HepG2 (cell line): ENCODE results near the gene ARPP19. TPM values are rescaled to one million over a fixed set of nuclear protein-coding genes. Genes with fewer than 3 reads are reported as not detected.

Source experiments
- ATAC-seq: fragments of 200-7000 bp; cut with Tn5 transposase; 3 replicates; pipeline ENCODE4 v1.9.1; 2020; ENCODE audit warnings: mild to moderate bottlenecking, moderate library complexity
- BruUV-seq: library from RNA; stranded (reverse); fragments of 400-500 nt; replicated peaks from 2 replicates; lab custom pipeline; 2021; lab: Mats Ljungman, UMichigan
- CTCF ChIA-PET: fragments of 300-600 bp; formaldehyde crosslinking; extraction: SDS; loops from one replicate; lab custom pipeline; 2021; ENCODE audit warnings: low total read pairs, inconsistent platforms, low intra/inter-chr PET ratio; lab: Yijun Ruan, JAX
- POLR2A ChIA-PET: fragments of 350-600 bp; sonication (Branson Sonifier 250); formaldehyde crosslinking; loops from one replicate; lab custom pipeline; 2020; ENCODE audit warnings: antibody characterized with exemption, inconsistent platforms; lab: Yijun Ruan, JAX
- DNase-seq: peaks from one replicate; pipeline ENCODE4 v3.0.0-alpha.2; 2015; ENCODE audit warnings: low spot score
- FAIRE-seq: peaks from 3 replicates; lab custom pipeline; 2011; peaks lifted over from hg19 to GRCh38; lab: Jason Lieb, UNC
- H2AFZ ChIP-seq: one replicate; pipeline ENCODE4 v1.6.1; 2011; ENCODE audit warnings: low read length, inconsistent platforms
- H3K27ac ChIP-seq: fragments of 300-600 bp; 3 replicates; pipeline ENCODE4 v1.8.0; 2011; ENCODE audit warnings: mixed run types, mild to moderate bottlenecking, mixed read lengths, low read length, inconsistent platforms; ENCODE audit not compliant: insufficient read depth; ENCODE audit errors: extremely low read length
- H3K27me3 ChIP-seq, 2 experiments: fragments of 200-600 bp in 1 of 2; 2 replicates in 1 of 2; 3 replicates in 1 of 2; pipeline versions ENCODE4 v1.6.0 to v1.8.0; 2011; ENCODE audit warnings: low read length in 2 of 2, mild to moderate bottlenecking in 2 of 2, moderate library complexity in 2 of 2, inconsistent platforms in 1 of 2; ENCODE audit not compliant: insufficient read depth in 2 of 2, control insufficient read depth in 1 of 2
- H3K36me3 ChIP-seq, 2 experiments: fragments of 200-600 bp in 1 of 2; replicated peaks in 1 of 2; 2 replicates in 1 of 2; 3 replicates in 1 of 2; pipeline versions ENCODE4 v1.5.1 to v1.8.0; 2011; ENCODE audit warnings: low read length in 2 of 2, inconsistent platforms in 1 of 2; ENCODE audit not compliant: insufficient read depth in 2 of 2, control insufficient read depth in 1 of 2
- H3K4me1 ChIP-seq: 2 replicates; pipeline ENCODE4 v1.5.1; 2012; ENCODE audit warnings: low read length, inconsistent platforms; ENCODE audit not compliant: insufficient read depth
- H3K4me2 ChIP-seq: 2 replicates; pipeline ENCODE4 v1.6.0; 2011; ENCODE audit warnings: low read depth, low read length, inconsistent platforms
- H3K4me3 ChIP-seq, 3 experiments: fragments of 200-600 bp in 1 of 3; sonication (generic), shearing (Covaris generic) in 1 of 3; replicated peaks in 1 of 3; 2 replicates each; pipeline ENCODE4 v1.5.1; 2011 to 2016; ENCODE audit warnings: low read length in 3 of 3, inconsistent platforms in 2 of 3, low read depth in 2 of 3, mild to moderate bottlenecking in 2 of 3, control low read depth in 1 of 3, mixed read lengths in 1 of 3; ENCODE audit not compliant: insufficient read depth in 1 of 3
- H3K79me2 ChIP-seq: one replicate; pipeline ENCODE4 v1.6.1; 2011; ENCODE audit warnings: low read length, inconsistent platforms; ENCODE audit not compliant: insufficient read depth
- H3K9ac ChIP-seq: 2 replicates; pipeline ENCODE4 v1.6.0; 2011; ENCODE audit warnings: mild to moderate bottlenecking, low read depth, low read length, inconsistent platforms; ENCODE audit not compliant: insufficient read depth
- H3K9me3 ChIP-seq: 2 replicates; pipeline ENCODE4 v1.5.1; 2012; ENCODE audit warnings: mild to moderate bottlenecking, low read length
- H4K20me1 ChIP-seq: 2 replicates; pipeline ENCODE4 v1.6.0; 2011; ENCODE audit warnings: inconsistent platforms, mild to moderate bottlenecking, low read length, moderate library complexity; ENCODE audit not compliant: insufficient read depth
- HDAC2 ChIP-seq: sonication (generic); formaldehyde crosslinking; IDR thresholded peaks from 2 replicates; pipeline ENCODE4 v1.4.0; 2020; ENCODE audit warnings: missing genetic modification reagents
- MTA3 ChIP-seq: sonication (generic); formaldehyde crosslinking; IDR thresholded peaks from 2 replicates; pipeline ENCODE4 v1.4.0; 2020; ENCODE audit warnings: missing genetic modification reagents
- NFATC3 ChIP-seq: sonication (generic); formaldehyde crosslinking; IDR thresholded peaks from 2 replicates; pipeline ENCODE4 v1.5.1; 2020; ENCODE audit warnings: mild to moderate bottlenecking, missing genetic modification reagents
- NFE2L2 ChIP-seq: fragments of 150-350 bp; IDR thresholded peaks from 2 replicates; pipeline ENCODE4 v1.6.1; 2014; ENCODE audit warnings: low read length
- RARG ChIP-seq: sonication (generic); formaldehyde crosslinking; IDR thresholded peaks from 2 replicates; pipeline ENCODE4 v1.4.0; 2020; ENCODE audit warnings: low read depth, mild to moderate bottlenecking, missing genetic modification reagents
- SMAD9 ChIP-seq: sonication (generic); formaldehyde crosslinking; IDR thresholded peaks from 2 replicates; pipeline ENCODE4 v1.5.1; 2020; ENCODE audit warnings: mild to moderate bottlenecking, missing genetic modification reagents
- TEAD3 ChIP-seq: optimal IDR thresholded peaks from 2 replicates; pipeline ENCODE3; 2016; ENCODE audit warnings: borderline replicate concordance
- THAP11 ChIP-seq: IDR thresholded peaks from 2 replicates; pipeline ENCODE4 v1.6.1; 2016; ENCODE audit warnings: missing biosample characterization, missing genetic modification reagents
- ZKSCAN5 ChIP-seq: sonication (generic); formaldehyde crosslinking; IDR thresholded peaks from 2 replicates; pipeline ENCODE4 v1.5.1; 2020; ENCODE audit warnings: mild to moderate bottlenecking, missing genetic modification reagents
- WGBS: methylation state at CpG from one replicate; pipeline ENCODE4 v1.1.6; 2017; ENCODE audit warnings: low lambda C conversion rate; 5-methylcytosine and 5-hydroxymethylcytosine counted together
- in situ Hi-C: cut with HindIII; loops from 2 replicates; pipeline ENCODE4 v1.10.0; 2017; ENCODE audit warnings: low pct_unique_long_range_greater_than_20kb; ENCODE audit not compliant: extremely low pct_ligation_motif_present
- intact Hi-C: fragments of 100-400 bp; cut with micrococcal nuclease; formaldehyde crosslinking; loops from one replicate; pipeline ENCODE4 v1.10.0; 2022; ENCODE audit not compliant: unreplicated experiment
- polyA plus RNA-seq, 8 experiments: library from polyadenylated mRNA; depleted of rRNA in 3 of 8; stranded (reverse) in 7 of 8; unstranded in 1 of 8; fragments of >200 nt; fragmentation: Illumina TruSeq in 4 of 8; extraction: Trizol in 4 of 8; gene quantifications; 2 replicates each; pipeline versions ENCODE4 v1.2.1 to v1.2.3, GENCODE V29; 2011 to 2016; ENCODE audit warnings: low read depth in 4 of 8, missing spikeins in 1 of 8, mixed read lengths in 1 of 8; ENCODE audit not compliant: insufficient read depth in 1 of 8
- total RNA-seq, 5 experiments: library from RNA; depleted of rRNA; stranded (reverse); fragments of >200 nt; fragmentation: Illumina TruSeq; extraction: Trizol; gene quantifications; 2 replicates each; pipeline ENCODE4 v1.2.3, GENCODE V29; 2016; ENCODE audit warnings: low read depth in 1 of 5

The ARPP19 gene
- total and polyA plus RNA-seq, 2 of the 13 experiments (the other 11 are each of a cell fraction or from before 2014, with no cell fraction given) = 70.8 to 123 TPM

- TF ChIP-seq HDAC2 (CRISPR knock-in tag) = 0 out of 2 replicates have a peak, but pooled peaks have one; percentile 21
- 0 out of 2 replicates have a peak, but pooled peaks have one; percentile 75 for TF ChIP-seq SMAD9 (CRISPR knock-in tag)
- peak; percentile 44 for TF ChIP-seq TEAD3 (CRISPR knock-in tag)
- 0 out of 2 replicates have a peak, but pooled peaks have one; percentile 39 for TF ChIP-seq ZKSCAN5
- no peak for TF ChIP-seq RARG
- 0 out of 2 replicates have a peak, but pooled peaks have one; percentile 1 for TF ChIP-seq MTA3 (CRISPR knock-in tag)
- 0 out of 2 replicates have a peak, but pooled peaks have one; percentile 36 for TF ChIP-seq NFATC3
Measured at GRCh38 chr15:52567871-52568600, 794 bp downstream of the ARPP19 start (continued).

GRCh38 chr15:52566889-52567288, 1.9 kb downstream of the ARPP19 start:
- POLR2A ChIA-PET = interaction anchor here (0.6 kb wide), 1 partner anchor 15 kb away, joined by 4 read pairs; no protein-coding TSS in a partner anchor

More at GRCh38 chr15:52566889-52567288, 1.9 kb downstream of the ARPP19 start:
- Histone ChIP-seq H3K4me2 (peak overlapping the region; percentile 88), H3K36me3 (peaks cover 0 to 8% of the 10 kb centered on the region in 2 experiments; a peak in 2 of 5 replicates), H2AFZ (no peak overlapping the region), H3K9me3 (no peaks in the 10 kb centered on the region), H4K20me1 (peaks cover 54% of the 10 kb centered on the region), H3K9ac (peak overlapping the region; percentile 94), H3K27me3 (no peaks in the 10 kb centered on the region; a peak in 1 of 5 replicates), H3K79me2 (peaks cover 67% of the 10 kb centered on the region), H3K27ac (peak overlapping the region; percentile 13), H3K4me3 (peak overlapping the region; percentile 64 to 83 (median 80)), H3K4me1 (peaks cover 61% of the 10 kb centered on the region)
- WGBS = 33% methylated on average over 4 of the region's 4 CpGs
- no peak for ATAC-seq
- FAIRE-seq = no peak
- CTCF ChIA-PET = no interaction called here
- no TSS peak for BruUV-seq
- no peak for DNase-seq
- in situ Hi-C loops (no loop called here), intact Hi-C loops (loop anchor here (5.0 kb wide), 2 partner anchors 170 to 310 kb away; no protein-coding TSS in a partner anchor)
- no peak for TF ChIP-seq THAP11 (CRISPR knock-in tag)
- peak; percentile 54 for TF ChIP-seq NFE2L2
